Nucleus accumbens (tissue), 56 donors: ENCODE results near the gene ANKRD55.
"Not testable (repeated sequence)": the region's sequence is repeated elsewhere in the genome, so short reads cannot be mapped to it uniquely, and the experiment has no call there.

Experiments
- DNase-seq, 56 donors: peaks; one replicate each; lab custom pipeline; 2025; lab: John Stamatoyannopoulos, UW

The ANKRD55 gene

DNA sequence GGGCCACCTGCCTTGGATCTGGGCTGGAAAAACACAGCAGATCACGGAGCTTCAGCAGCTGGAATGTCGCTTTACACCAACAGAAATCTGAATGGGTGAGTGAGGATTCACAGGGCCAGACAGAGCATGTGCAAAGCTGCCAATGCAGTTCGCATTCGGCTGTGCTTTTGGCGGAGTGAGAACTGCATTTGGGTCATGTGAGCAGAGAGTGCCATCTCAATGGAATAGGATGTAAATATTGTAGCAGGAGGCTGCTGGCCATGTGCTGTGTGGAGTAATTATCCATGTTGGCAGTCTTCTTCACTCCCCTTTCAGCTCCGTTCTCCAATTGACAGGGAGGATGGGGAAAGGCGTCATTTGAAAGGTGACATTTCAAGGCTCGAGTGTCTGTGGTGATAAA, at the start of gene ANKRD55:
ANKRD55 (minus strand) TSS at position 101 of the 400 bp plus-strand sequence. CDS start 417 bp downstream, outside the sequence.
- peak in 39 of 56 donors; percentile 3 to 78 (median 31) for DNase-seq

DNA sequence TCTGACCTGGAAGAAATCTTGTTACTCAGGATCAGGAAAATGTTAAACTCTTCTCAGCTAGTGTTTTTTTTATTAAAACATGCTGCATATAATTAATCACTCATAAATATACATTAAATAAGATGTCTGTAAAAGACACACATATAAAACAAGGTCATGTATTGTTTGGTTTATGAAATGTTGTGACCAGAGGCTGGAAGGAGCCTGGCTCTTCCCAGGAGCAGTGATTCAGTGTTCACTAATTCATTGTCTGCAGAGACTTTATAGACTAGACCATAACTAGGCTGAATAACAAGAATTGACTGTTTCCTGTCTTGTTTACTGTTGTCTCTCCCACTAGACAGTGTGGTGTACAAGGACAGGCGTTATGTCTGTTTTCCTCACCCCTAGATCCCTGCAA, 49.1 kb upstream of the ANKRD55 start:
- DNase-seq: no peak

DNA sequence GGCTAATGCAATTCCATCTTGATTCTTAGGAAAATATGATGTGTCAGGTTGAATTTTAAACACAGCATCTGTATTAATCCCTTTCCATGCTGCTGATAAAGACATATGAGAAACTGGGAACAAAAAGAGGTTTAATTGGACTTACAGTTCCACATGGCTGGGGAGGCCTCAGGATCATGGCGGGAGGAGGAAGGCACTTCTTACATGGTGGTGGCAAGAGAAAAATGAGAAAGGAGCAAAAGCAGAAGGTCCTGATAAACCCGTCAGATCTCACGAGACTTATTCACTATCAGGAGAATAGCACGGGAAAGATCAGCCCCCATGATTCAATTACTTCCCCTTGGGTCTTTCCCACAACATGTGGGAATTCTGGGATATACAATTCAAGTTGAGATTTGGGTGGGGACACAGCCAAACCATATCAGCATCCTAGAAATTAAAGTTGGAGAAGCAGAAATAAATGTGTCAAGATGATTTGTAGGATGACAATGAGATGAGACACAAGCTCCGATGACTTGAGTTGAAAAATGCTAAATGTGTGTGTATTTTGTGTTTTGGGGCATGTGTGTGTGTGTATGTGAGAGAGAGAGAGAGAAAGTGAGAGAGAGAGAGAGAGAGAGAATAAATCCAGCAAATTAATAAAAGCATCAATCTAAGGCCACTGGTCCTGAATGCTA, 48.5 kb upstream of the ANKRD55 start:
- no peak for DNase-seq

DNA sequence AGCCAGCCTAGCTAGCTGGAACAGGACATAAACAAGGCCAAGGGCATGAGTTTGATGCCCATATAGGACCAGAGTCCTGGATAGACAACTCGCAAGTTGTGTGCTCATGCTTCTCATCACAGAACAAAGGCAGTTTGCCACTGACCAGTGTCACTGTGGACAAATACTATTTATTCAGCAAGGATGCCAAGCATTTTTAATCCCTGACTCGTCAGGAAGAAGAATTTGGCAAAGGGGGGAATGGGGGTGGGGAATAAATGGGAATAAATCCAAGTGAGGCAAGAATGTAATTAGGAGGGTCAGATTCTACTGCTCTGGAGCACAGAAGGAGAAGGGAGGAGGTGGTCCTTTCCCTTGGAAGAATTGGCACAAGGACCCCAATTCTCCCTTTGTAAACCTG, 46.8 kb upstream of the ANKRD55 start:
- DNase-seq: no peak

DNA sequence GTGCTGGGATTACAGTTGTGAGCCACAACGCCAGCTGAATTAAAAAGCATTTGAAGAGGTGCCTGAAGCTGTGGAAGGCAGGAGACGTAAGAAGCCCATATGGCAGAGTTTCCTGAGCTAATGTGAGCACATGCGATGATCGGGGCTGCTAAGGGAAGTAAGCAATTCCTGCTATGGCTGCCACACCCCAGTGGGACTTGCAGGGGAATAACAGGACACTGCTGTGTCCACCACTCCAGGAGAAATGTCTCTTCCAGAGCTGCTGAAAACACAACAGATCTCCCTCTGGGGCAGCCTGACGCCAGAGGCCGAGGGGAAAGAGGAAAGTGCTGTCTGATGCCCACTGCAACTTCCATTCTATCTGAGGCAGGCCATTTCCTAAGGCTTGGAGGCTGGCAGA, 46.2 kb upstream of the ANKRD55 start:
- DNase-seq: no peak

DNA sequence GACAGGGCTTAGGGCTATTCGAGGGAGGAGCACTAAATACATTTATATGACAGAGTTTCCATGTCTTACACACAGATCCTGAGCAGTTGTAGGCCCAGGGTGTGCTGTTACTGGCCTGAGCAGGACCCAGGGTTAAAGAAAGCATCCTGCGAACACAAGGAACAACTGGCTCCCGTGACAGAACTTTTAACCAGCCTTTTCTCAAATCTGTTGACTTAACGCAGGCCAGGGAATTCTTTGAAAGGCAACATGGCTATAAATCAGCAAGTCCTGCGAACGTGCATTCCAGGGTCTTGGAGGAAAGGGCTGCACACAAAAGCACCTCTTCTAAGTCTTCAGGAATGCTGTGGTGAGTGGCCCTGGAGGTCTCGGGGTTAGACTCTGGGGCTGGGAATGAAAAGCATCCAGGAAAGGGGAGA, 45.2 kb upstream of the ANKRD55 start:
- DNase-seq: no peak

DNA sequence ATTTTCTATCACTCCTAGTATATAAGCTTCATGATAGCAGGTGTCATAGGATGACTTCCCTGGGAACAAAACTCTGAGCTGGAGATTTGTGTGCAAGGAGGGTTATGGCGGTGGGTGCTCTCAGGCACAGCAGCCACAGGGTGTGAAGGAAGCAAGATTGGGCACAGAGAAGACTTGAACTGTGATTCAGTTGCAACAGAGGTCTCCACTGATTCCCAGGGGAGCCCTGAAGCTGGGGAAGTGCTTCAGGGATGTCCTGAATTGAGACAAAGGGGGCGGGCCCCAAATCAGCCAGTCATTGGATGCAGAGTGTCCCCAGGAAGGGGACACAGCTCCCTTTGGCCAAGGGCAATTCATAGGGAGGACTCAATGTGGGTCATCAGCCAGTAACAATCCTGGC, 44.4 kb upstream of the ANKRD55 start:
- no peak for DNase-seq

DNA sequence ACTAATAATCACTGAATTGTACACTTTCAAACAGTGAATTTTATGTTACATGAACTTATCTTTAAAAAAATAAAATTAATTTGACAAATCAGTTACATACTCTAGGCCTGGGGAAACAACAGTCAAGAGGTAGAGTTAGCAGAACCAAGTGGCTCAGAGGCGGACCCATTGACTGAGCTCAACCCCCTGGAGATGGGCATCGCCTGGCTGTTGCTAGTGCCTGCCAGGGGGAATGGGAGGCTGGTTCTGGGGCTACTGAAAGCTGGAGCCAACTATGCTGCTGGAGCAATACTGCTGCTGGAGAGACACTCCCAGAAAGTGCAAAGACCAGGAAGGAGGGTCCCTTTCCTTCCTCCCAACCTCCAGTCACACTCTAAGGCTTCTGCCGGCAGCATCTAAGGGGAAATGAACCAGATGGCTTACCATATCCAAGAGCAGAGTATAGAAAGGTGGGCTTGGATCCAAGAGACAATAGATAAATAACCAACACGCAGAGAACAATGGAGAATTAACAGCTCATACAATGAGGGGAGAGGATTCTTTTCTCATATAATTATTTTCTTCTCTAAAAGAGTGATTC, 40.3 kb upstream of the ANKRD55 start:
- no peak for DNase-seq

DNA sequence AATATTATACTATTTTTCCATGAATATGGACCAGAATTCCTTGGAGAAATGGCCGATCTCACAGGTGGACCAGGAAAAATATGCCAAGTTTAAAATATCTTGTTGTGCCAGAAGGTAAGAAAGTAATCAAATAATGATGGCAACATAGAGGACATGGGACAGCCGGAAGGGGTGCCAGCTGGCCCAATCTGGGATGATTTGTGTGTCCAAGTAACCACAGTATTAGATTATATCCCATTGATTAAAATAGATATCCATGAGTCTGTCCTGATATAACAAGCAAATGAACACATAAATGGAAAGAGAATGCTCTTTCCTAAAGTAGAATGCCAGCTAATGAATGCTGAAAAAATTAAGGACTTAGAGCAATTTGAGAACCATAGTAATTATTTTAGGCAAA, 39.6 kb upstream of the ANKRD55 start:
- DNase-seq: no peak

DNA sequence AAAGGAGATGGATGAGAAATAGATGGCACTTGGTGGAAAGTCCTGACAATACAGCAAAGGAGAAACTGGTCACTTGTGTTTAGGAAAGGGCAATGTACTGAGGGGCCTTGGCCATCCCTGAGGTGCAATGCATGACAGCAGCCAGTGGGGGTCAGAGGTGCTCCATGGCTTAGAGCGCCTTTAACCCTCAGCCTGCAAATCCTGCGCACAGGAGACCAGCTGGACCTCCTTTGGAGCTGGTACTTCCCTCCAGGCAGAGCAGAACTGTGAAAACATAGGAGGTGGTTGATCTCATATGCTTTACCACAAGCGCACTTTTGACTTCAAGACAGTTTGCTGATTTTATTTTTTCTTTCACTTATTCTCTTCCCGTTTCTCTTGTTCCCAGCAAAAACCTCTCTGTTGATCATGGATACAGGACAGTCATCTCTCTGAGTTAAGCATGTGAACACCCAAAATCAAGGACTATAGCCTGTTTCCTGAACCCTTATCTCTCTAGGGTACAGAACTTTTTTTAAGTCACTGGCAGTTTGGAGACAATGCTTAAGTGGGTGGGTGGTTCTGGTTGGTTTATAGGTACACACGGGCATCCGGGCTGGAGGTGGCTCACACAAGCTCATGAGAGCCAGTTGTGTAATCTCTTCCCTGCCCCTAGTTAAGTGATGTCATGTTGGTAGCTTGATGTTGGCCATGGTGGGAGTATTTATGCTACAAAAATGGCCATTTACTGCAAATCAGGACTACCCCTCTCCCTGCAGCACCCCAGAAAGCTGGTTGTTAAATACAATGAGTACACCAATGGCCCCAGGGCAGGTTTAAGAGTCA, 37.6 kb upstream of the ANKRD55 start:
- peak in 54 of 56 donors; percentile 4 to 87 (median 60) for DNase-seq

DNA sequence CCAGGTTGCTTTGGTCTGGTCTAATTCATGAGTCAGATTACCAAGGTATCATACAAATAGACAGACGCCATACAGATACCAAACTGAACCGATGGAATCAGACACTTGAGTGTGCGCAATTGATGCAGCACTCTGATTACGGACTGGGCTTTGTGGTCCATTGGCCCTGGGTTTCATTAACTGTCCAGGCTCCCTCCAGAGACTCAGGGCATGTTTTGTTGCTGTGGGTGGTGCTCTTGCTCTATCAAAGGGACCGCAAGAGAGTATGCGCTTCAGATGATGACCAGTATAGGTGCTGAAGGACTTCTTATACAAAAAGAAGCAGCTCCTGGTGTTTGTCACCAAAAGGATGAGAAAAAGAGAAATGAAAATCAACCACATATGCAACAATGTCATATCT, 36.9 kb upstream of the ANKRD55 start:
- peak in 1 of 56 donors; percentile 2 for DNase-seq

DNA sequence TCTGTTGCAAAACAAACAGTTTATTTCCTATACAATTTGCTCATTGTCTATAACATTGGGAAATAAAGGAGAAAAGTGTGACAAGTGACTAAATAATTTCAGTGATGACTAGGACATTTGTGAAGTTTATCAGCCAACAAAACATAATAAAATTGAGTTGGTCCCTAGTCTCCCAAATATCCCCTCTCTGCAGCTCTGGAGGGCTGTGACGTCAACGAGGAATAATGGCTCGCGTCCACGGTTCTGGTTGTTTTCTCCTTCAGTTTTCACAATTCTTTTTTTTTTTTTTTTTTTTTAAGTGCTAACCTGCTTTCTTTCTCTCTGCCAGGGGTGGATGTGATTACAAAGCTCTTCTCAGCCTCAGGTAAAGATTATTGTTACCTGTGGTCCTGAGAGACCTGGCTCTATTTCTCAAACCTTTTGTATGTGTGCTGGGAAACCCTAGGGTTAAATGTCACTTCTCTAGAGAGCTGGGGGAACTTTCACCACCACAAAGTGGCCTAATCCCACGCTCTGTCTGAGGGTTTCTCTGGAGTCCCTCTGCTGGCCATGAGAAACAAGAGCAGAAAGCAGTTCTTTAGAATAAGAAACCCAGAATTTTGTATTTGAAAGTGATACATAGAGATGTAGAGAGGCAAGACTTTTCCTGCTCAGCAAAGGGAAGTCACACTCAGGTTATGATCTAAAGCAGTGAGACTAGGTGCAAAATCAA, 36.2 kb upstream of the ANKRD55 start:
- peak in 1 of 56 donors; percentile 20 for DNase-seq

DNA sequence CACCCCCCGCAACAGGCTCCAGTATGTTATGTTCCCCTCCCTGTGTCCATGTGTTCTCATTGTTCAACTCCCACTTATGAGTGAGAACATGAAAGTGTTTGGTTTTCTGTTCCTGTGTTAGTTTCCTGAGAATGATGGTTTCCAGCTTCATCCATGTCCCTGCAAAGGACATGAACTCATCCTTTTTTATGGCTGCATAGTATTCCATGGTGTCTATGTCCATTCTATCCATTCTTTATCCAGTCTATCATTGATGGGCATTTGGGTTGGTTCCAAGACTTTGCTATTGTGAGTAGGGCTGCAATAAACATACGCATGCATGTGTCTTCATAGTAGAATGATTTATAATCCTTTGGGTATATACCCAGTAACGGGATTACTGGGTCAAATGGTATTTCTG, 35.6 kb upstream of the ANKRD55 start:
- not testable (repeated sequence) for DNase-seq

DNA sequence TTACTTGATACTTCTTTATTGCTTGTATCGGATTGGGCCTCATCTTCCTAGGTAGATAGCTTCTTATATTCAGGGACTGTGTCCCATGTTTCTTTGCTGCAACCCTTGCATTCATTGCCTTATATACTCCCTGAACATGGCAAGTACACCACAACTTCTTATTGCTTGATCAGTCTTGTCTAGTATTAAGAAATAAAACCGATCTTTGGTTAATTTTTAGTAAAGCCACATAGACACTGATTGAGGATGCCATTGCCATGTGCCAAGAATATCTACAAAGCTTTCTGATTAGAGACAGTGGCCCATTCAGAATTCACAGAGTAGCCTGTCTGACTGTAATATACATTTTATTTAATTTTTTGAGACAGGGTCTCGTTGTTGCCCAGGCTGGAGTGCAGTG, 34.7 kb upstream of the ANKRD55 start:
- no peak for DNase-seq

DNA sequence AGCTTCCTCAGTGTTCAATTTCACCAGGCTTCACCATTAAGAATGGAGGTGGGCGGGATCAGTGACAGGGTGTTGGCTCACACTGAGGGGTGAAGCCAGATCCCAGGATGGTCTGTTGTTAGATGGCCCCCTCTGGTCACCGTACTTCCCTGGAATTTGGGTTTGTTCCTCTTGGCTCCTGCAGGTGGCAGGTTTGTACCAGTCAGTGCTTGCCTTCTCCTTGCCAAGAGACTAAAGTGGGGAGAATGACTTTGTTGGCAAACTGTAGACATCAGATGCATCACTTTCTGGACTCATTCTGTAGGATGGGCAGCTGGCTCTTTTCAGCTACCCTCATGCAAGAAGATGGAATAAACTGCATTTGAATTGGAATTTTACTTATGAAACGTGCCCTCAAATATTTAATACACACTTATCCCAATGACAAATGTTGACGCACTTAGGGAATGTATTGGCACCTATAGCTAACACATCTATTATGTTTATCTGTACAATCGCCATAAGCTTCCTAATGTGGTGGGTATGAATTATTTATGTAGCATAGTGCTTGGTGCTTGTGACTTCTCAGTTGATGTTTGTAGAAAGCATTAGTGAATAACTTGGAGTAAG, 31.4 kb upstream of the ANKRD55 start:
- peak in 10 of 56 donors; percentile 1 to 23 (median 5) for DNase-seq

DNA sequence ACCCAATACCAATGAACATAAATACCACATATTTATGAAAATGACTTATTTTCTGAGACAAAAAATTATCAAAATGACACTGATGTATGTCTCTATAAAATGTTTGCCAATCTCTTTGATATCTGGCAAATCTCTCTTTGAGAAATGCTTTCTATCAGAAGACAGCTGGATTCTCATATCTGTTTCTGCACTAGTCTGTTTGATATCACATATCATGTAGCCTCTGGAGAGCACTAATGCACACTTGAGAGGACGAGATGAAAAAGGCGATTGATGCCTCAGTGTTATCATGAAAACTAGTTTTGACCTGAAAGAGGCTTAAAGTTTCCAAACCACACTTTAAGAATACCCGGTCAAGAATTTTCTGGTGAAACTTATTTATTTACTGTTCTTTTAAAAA, 29.1 kb upstream of the ANKRD55 start:
- DNase-seq: no peak

DNA sequence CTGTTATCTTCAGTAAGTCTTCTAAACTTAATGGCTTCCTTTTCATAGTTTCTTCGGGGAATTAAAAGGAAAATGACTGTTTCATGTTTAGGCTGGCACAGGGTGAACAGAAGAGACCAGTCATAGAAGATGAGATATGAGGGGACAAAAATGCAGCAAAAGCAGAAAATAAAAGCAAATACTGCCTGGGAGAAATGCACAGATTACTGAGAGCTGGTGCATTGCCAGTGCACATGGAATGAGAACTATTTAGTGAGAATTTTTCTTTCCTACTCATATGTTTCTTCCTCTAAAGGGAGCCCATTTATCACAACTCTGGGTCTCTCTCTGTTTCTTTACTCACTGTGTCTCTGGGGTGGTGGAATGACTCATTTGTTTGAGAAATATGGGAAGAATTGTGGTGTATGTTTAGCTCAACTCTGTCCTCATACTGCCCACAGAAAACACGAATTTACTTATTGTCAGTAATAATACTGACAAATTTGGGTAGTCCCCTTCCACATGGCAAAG, 25.9 kb upstream of the ANKRD55 start:
- no peak for DNase-seq

DNA sequence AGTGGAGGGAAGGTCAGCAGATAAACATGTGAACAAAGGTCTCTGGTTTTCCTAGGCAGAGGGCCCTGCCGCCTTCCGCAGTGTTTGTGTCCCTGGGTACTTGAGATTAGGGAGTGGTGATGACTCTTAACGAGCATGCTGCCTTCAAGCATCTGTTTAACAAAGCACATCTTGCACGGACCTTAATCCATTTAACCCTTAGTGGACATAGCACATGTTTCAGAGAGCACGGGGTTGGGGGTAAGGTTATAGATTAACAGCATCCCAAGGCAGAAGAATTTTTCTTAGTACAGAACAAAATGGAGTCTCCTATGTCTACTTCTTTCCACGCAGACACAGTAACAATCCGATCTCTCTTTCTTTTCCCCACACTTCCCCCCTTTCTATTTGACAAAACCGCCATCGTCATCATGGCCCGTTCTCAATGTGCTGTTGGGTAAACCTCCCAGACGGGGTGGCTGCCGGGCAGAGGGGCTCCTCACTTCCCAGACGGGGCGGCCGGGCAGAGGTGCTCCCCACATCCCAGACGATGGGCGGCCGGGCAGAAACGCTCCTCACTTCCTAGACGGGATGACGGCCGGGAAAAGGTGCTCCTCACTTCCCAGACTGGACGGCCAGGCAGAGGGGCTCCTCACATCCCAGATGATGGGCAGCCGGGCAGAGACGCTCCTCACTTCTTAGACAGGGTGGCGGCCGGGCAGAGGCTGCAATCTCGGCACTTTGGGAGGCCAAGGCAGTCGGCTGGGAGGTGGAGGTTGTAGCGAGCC, 24.8 kb upstream of the ANKRD55 start:
- DNase-seq: not testable (repeated sequence)

DNA sequence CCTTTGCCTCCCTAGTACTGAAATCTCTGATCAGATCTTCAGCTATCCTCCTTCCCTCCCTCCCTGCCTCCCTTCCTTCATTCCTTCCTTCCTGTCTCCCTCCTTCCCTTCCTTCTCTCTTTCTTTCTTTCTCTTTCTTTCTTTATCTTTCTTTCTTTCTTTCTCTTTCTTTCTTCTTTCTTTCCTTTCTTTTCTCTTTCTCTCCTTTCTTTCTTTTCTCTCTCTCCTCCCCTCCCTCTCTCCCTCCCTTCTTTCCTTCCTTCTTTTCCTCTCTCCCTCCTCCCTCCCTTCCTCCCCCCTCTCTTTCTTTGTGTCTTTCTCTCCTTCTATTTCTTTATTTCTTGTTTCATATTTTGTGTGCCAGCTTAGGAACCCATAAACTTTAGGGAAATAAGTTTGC, 23.9 kb upstream of the ANKRD55 start:
- no peak for DNase-seq
